BLaER1 treated with 17β-estradiol and CSF1 and Interleukin-3, amounts not matched to agents 10 nM and 100 nM (cell line): Measurements from ENCODE around the gene AGK.
A peak's percentile ranks its signal among the peaks of the same experiment; 100 is the strongest.
"Not testable (repeated sequence)": the region's sequence is repeated elsewhere in the genome, so short reads cannot be mapped to it uniquely, and the experiment has no call there.

ENCODE experiments used
- H3K27ac ChIP-seq, 11 experiments: shearing (Covaris generic); formaldehyde crosslinking; 2 replicates each; pipeline ENCODE4 v1.8.1; 2022
- H3K27me3 ChIP-seq, 11 experiments: shearing (Covaris generic); formaldehyde crosslinking; 2 replicates each; pipeline ENCODE4 v1.8.1; 2022
- H3K36me3 ChIP-seq, 11 experiments: shearing (Covaris generic); formaldehyde crosslinking; 2 replicates each; pipeline ENCODE4 v1.8.1; 2022
- H3K4me1 ChIP-seq, 10 experiments: shearing (Covaris generic); formaldehyde crosslinking; 2 replicates each; pipeline ENCODE4 v1.8.1; 2022
- H3K4me2 ChIP-seq, 11 experiments: shearing (Covaris generic); formaldehyde crosslinking; 2 replicates each; pipeline ENCODE4 v1.8.1; 2022
- H3K4me3 ChIP-seq, 10 experiments: shearing (Covaris generic); formaldehyde crosslinking; 2 replicates each; pipeline ENCODE4 v1.8.1; 2022
- H3K9ac ChIP-seq, 11 experiments: shearing (Covaris generic); formaldehyde crosslinking; 2 replicates each; pipeline ENCODE4 v1.8.1; 2022
- H3K9me3 ChIP-seq, 11 experiments: shearing (Covaris generic); formaldehyde crosslinking; replicated peaks in 1 of 11; 2 replicates each; pipeline ENCODE4 v1.8.1; 2022
- H4K20me1 ChIP-seq, 11 experiments: shearing (Covaris generic); formaldehyde crosslinking; 2 replicates each; pipeline ENCODE4 v1.8.1; 2022
- Cebpa-rat ChIP-seq, 11 experiments: shearing (Covaris generic); IDR thresholded peaks; 2 replicates each; pipeline ENCODE4 v1.8.1; 2022

AGK gene

GRCh38 chr7:141549582-141549981 lies 1.6 kb upstream of the AGK start:
- Histone ChIP-seq H3K36me3 (peaks cover 0 to 13% (median 5%) of the 10 kb centered on the region in 11 experiments; a peak in 4 of 22 replicates), H3K27ac (no peak overlapping the region), H3K9me3 (no peaks in the 10 kb centered on the region), H3K27me3 (no peaks in the 10 kb centered on the region), H4K20me1 (no peaks in the 10 kb centered on the region), H3K4me1 (peaks cover 27 to 35% (median 30%) of the 10 kb centered on the region in 10 experiments), H3K9ac (no peak overlapping the region), H3K4me3 (no peak overlapping the region), H3K4me2 (peak overlapping the region; percentile 76 to 95 (median 88); a peak in 19 of 22 replicates)
- no peak for TF ChIP-seq Cebpa-rat (IDR thresholded peaks at IDR 0.05)

GRCh38 chr7:141550386-141551093 lies 670 bp upstream of the AGK start:
- peak overlapping the region; percentile 68 to 98 (median 92) for H3K4me3 ChIP-seq
- H3K9me3 ChIP-seq = no peaks in the 10 kb centered on the region
- H3K27me3 ChIP-seq = no peaks in the 10 kb centered on the region
- H3K4me2 ChIP-seq = peak overlapping the region; percentile 76 to 95 (median 88)
- peaks cover 27 to 33% (median 29%) of the 10 kb centered on the region in 10 experiments for H3K4me1 ChIP-seq
- TF ChIP-seq Cebpa-rat (IDR thresholded peaks at IDR 0.05) = no peak
- peaks cover 0 to 21% (median 10%) of the 10 kb centered on the region in 11 experiments; a peak in 19 of 22 replicates for H3K36me3 ChIP-seq
- peak overlapping the region in 10 of 11 experiments; percentile 77 to 89 (median 84); a peak in 20 of 22 replicates for H3K27ac ChIP-seq
- H3K9ac ChIP-seq = peak overlapping the region; percentile 84 to 95 (median 91)
- H4K20me1 ChIP-seq = no peaks in the 10 kb centered on the region

- Histone ChIP-seq H3K4me1 (peaks cover 27 to 33% (median 29%) of the 10 kb centered on the region in 10 experiments), H3K9ac (peak overlapping the region; percentile 84 to 95 (median 91)), H3K36me3 (peaks cover 9 to 33% (median 23%) of the 10 kb centered on the region in 11 experiments; a peak in 21 of 22 replicates), H3K4me2 (peak overlapping the region; percentile 76 to 95 (median 88)), H3K4me3 (peak overlapping the region; percentile 68 to 98 (median 92)), H3K27me3 (no peaks in the 10 kb centered on the region), H3K27ac (peak overlapping the region; percentile 64 to 89 (median 84)), H4K20me1 (no peaks in the 10 kb centered on the region), H3K9me3 (no peaks in the 10 kb centered on the region)
- TF ChIP-seq Cebpa-rat (IDR thresholded peaks at IDR 0.05) = no peak
Measured at GRCh38 chr7:141551782-141552181, 572 bp downstream of the AGK start.

GRCh38 chr7:141557360-141557759 lies 6.2 kb downstream of the AGK start:
- peaks cover 2 to 23% (median 7%) of the 10 kb centered on the region in 10 experiments; a peak in 19 of 20 replicates for H3K4me1 ChIP-seq
- H3K27ac ChIP-seq = no peak overlapping the region
- H4K20me1 ChIP-seq = peaks cover 0 to 6% (median 0%) of the 10 kb centered on the region in 11 experiments; a peak in 2 of 22 replicates
- TF ChIP-seq Cebpa-rat (IDR thresholded peaks at IDR 0.05) = no peak
- no peak overlapping the region for H3K4me3 ChIP-seq
- H3K36me3 ChIP-seq = peaks cover 55 to 89% (median 78%) of the 10 kb centered on the region in 11 experiments
- peaks cover 23 to 44% (median 31%) of the 10 kb centered on the region in 11 experiments for H3K9me3 ChIP-seq
- H3K9ac ChIP-seq = no peak overlapping the region
- H3K27me3 ChIP-seq = no peaks in the 10 kb centered on the region
- peak overlapping the region in 1 of 11 experiments; percentile 3; a peak in 1 of 22 replicates for H3K4me2 ChIP-seq

GRCh38 chr7:141557831-141558531 lies 6.8 kb downstream of the AGK start:
- H3K27me3 ChIP-seq, H4K20me1 ChIP-seq, H3K4me3 ChIP-seq, H3K9ac ChIP-seq, H3K27ac ChIP-seq: not testable (repeated sequence)
- Histone ChIP-seq H3K4me2 (peak overlapping the region in 1 of 11 experiments; percentile 4; a peak in 1 of 22 replicates), H3K9me3 (peaks cover 23 to 50% (median 33%) of the 10 kb centered on the region in 11 experiments), H3K4me1 (peaks cover 0 to 18% (median 2%) of the 10 kb centered on the region in 10 experiments; a peak in 6 of 20 replicates), H3K36me3 (peaks cover 61 to 89% (median 81%) of the 10 kb centered on the region in 11 experiments)

GRCh38 chr7:141558544-141559183 lies 7.5 kb downstream of the AGK start:
- H3K4me1 ChIP-seq = peaks cover 0 to 18% (median 2%) of the 10 kb centered on the region in 10 experiments; a peak in 6 of 20 replicates
- H3K27ac ChIP-seq = no peak overlapping the region
- H4K20me1 ChIP-seq = peaks cover 0 to 6% (median 0%) of the 10 kb centered on the region in 11 experiments; a peak in 3 of 22 replicates
- 0 out of 22 replicates have a peak overlapping the region, but pooled peaks of 2 of the 11 experiments have one; percentile 4 for H3K4me2 ChIP-seq
- H3K4me3 ChIP-seq = no peak overlapping the region; a peak in 1 of 20 replicates
- H3K27me3 ChIP-seq = no peaks in the 10 kb centered on the region
- peaks cover 68 to 89% (median 87%) of the 10 kb centered on the region in 11 experiments for H3K36me3 ChIP-seq
- H3K9ac ChIP-seq = no peak overlapping the region
- TF ChIP-seq Cebpa-rat (IDR thresholded peaks at IDR 0.05) = no peak
- H3K9me3 ChIP-seq = peaks cover 23 to 57% (median 33%) of the 10 kb centered on the region in 11 experiments

GRCh38 chr7:141559961-141560360 lies 8.8 kb downstream of the AGK start:
- H3K27ac ChIP-seq = no peak overlapping the region
- H4K20me1 ChIP-seq = peaks cover 0 to 6% (median 0%) of the 10 kb centered on the region in 11 experiments; a peak in 3 of 22 replicates
- H3K36me3 ChIP-seq = peaks cover 79 to 100% (median 99%) of the 10 kb centered on the region in 11 experiments
- no peak for TF ChIP-seq Cebpa-rat (IDR thresholded peaks at IDR 0.05)
- peaks cover 0 to 29% (median 7%) of the 10 kb centered on the region in 10 experiments; a peak in 10 of 20 replicates for H3K4me1 ChIP-seq
- no peak overlapping the region for H3K4me2 ChIP-seq
- no peak overlapping the region for H3K9ac ChIP-seq
- no peaks in the 10 kb centered on the region for H3K27me3 ChIP-seq
- H3K9me3 ChIP-seq = peaks cover 23 to 70% (median 38%) of the 10 kb centered on the region in 11 experiments
- H3K4me3 ChIP-seq = no peak overlapping the region

GRCh38 chr7:141562036-141562435 lies 10.8 kb downstream of the AGK start:
- TF ChIP-seq Cebpa-rat (IDR thresholded peaks at IDR 0.05) = no peak
- peaks cover 0 to 6% (median 0%) of the 10 kb centered on the region in 11 experiments; a peak in 3 of 22 replicates for H4K20me1 ChIP-seq
- no peak overlapping the region for H3K4me3 ChIP-seq
- H3K27ac ChIP-seq = no peak overlapping the region
- no peaks in the 10 kb centered on the region for H3K27me3 ChIP-seq
- peaks cover 0 to 31% (median 7%) of the 10 kb centered on the region in 10 experiments; a peak in 10 of 20 replicates for H3K4me1 ChIP-seq
- H3K9ac ChIP-seq = no peak overlapping the region
- H3K36me3 ChIP-seq = peaks cover 90 to 100% (median 99%) of the 10 kb centered on the region in 11 experiments
- H3K4me2 ChIP-seq = no peak overlapping the region
- peaks cover 23 to 74% (median 38%) of the 10 kb centered on the region in 11 experiments for H3K9me3 ChIP-seq
